ENCODE measurements around the gene DNAJB7. TPM values are rescaled to one million over a fixed set of nuclear protein-coding genes. Genes with fewer than 3 reads are reported as not detected.

Gene DNAJB7
- not detected in 3 replicates for total RNA-seq

DNA sequence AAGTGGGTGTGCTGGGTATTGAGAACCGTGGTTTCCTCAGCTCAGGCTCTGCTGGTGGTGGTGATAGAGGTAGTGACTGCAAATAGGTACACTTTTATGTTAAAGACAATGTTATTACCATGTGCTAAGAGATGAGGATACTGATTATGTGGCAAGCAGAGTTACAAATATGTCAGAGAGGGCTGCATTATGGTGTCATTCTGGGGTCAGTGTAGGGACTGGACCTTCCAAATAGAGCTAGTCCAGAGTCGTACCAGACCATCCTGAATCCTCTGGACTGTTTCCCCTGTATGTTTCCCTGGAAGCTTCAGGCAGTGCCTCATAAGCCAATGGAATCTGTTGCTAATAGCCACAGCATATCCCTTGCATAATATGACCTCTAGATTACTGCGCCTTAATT, at the start of gene DNAJB7:
DNAJB7 (minus strand) TSS at position 101 of the 400 bp plus-strand sequence. CDS start 119 bp downstream, outside the sequence.
- H3K27me3 Mint-ChIP-seq (ENCODE audit: low read depth), result no peaks in the 10 kb centered on the region
- H3K4me1 Mint-ChIP-seq, result peaks cover 18% of the 10 kb centered on the region
- TF ChIP-seq CTCF (IDR thresholded peaks at IDR 0.05; ENCODE audit: unreplicated experiment), result no peak
- no peak within 1 kb of the TSS for H3K27ac Mint-ChIP-seq
- no peak for DNase-seq (ENCODE audit: low spot score in 2 of 2, unreplicated experiment in 2 of 2)
- no peaks in the 10 kb centered on the region for H3K9me3 Mint-ChIP-seq
- H3K4me3 Mint-ChIP-seq, result no peak within 1 kb of the TSS
- H3K36me3 Mint-ChIP-seq, result peaks cover 9% of the 10 kb centered on the region

DNA sequence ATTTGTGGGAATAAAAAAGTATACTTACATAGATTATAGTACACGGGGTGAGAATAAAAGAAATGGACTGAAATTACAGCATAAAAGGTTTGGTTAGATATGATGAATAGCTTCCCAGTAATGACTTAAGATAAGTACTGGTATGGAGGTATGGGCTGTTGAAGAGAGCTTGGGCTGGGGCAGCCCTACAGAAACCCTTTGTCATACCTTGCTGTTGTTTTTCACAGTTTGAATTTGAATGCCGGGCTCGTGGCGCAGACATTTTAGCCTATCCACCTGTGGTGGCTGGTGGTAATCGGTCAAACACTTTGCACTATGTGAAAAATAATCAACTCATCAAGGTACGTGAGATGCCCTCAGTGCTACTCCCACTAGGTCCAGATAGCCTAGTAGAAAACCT, 47.0 kb upstream of the DNAJB7 start:
- no peak for DNase-seq (ENCODE audit: low spot score in 2 of 2, unreplicated experiment in 2 of 2)
- no peak for TF ChIP-seq CTCF (IDR thresholded peaks at IDR 0.05; ENCODE audit: unreplicated experiment)
- no peaks in the 10 kb centered on the region for H3K4me1 Mint-ChIP-seq
- H3K36me3 Mint-ChIP-seq, result peaks cover 36% of the 10 kb centered on the region
- no peaks in the 10 kb centered on the region for H3K9me3 Mint-ChIP-seq
- no peak overlapping the region for H3K4me3 Mint-ChIP-seq
- no peak overlapping the region for H3K27ac Mint-ChIP-seq
- H3K27me3 Mint-ChIP-seq (ENCODE audit: low read depth), result no peaks in the 10 kb centered on the region

- no peak for DNase-seq (ENCODE audit: low spot score in 2 of 2, unreplicated experiment in 2 of 2)
- TF ChIP-seq CTCF (IDR thresholded peaks at IDR 0.05; ENCODE audit: unreplicated experiment), result no peak
- H3K36me3 Mint-ChIP-seq, result peaks cover 24% of the 10 kb centered on the region
- no peak overlapping the region for H3K27ac Mint-ChIP-seq
- no peak overlapping the region for H3K4me3 Mint-ChIP-seq
- no peaks in the 10 kb centered on the region for H3K9me3 Mint-ChIP-seq
- no peaks in the 10 kb centered on the region for H3K27me3 Mint-ChIP-seq (ENCODE audit: low read depth)
- H3K4me1 Mint-ChIP-seq, result no peaks in the 10 kb centered on the region
Observed at GRCh38 chr22:40904101-40904500, 42.2 kb upstream of the DNAJB7 start.

GRCh38 chr22:40898850-40899357, 37.0 kb upstream of the DNAJB7 start:
- DNase-seq (ENCODE audit: low spot score in 2 of 2, unreplicated experiment in 2 of 2), result no peak
- H3K27ac Mint-ChIP-seq, result no peak overlapping the region
- no peak overlapping the region for H3K4me3 Mint-ChIP-seq

DNA sequence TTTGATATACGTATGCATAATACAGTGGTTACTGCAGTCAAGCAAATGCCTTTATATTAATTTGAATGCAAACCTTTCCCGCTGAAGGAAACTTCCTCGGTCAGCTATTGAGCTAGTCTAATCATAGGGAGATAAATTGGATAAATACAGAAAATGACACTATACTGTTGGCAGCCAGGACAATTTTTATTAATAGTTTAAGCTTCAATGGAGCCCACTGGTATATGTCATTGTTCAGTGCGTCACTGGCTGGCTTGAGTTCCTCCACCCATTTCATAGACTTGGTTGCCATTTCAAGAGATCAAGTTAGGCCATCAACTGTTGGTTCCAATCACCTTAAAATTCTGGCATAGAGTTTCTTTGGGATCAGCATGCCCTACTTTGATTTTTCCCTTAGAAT, 32.5 kb upstream of the DNAJB7 start:
- Mint-ChIP-seq H3K4me1 (peaks cover 2% of the 10 kb centered on the region), H3K27ac (no peak overlapping the region), H3K4me3 (no peak overlapping the region), H3K9me3 (no peaks in the 10 kb centered on the region), H3K27me3 (ENCODE audit: low read depth) (no peaks in the 10 kb centered on the region), H3K36me3 (peaks cover 11% of the 10 kb centered on the region)
- TF ChIP-seq CTCF (IDR thresholded peaks at IDR 0.05; ENCODE audit: unreplicated experiment), result no peak
- DNase-seq (ENCODE audit: low spot score in 2 of 2, unreplicated experiment in 2 of 2), result no peak

More at GRCh38 chr22:40898850-40899357, 37.0 kb upstream of the DNAJB7 start:
- no peaks in the 10 kb centered on the region for H3K27me3 Mint-ChIP-seq (ENCODE audit: low read depth)
- TF ChIP-seq CTCF (IDR thresholded peaks at IDR 0.05; ENCODE audit: unreplicated experiment), result no peak
- H3K36me3 Mint-ChIP-seq, result peaks cover 11% of the 10 kb centered on the region
- peaks cover 2% of the 10 kb centered on the region for H3K4me1 Mint-ChIP-seq
- H3K9me3 Mint-ChIP-seq, result no peaks in the 10 kb centered on the region

- no peak for DNase-seq (ENCODE audit: low spot score in 2 of 2, unreplicated experiment in 2 of 2)
- Mint-ChIP-seq H3K27ac (no peak overlapping the region), H3K4me1 (no peaks in the 10 kb centered on the region), H3K36me3 (peaks cover 33% of the 10 kb centered on the region), H3K4me3 (no peak overlapping the region), H3K9me3 (no peaks in the 10 kb centered on the region), H3K27me3 (ENCODE audit: low read depth) (no peaks in the 10 kb centered on the region)
- no peak for TF ChIP-seq CTCF (IDR thresholded peaks at IDR 0.05; ENCODE audit: unreplicated experiment)
Observed at GRCh38 chr22:40890881-40891280, 29.0 kb upstream of the DNAJB7 start.
